H54 (cell line): ENCODE measurements around the gene RAB22A.
"Not testable (repeated sequence)": the region's sequence is repeated elsewhere in the genome, so short reads cannot be mapped to it uniquely, and the experiment has no call there.

ENCODE experiments used
- DNase-seq: peaks from one replicate; pipeline ENCODE4 v3.0.0; 2011; ENCODE audit warnings: low spot score, mixed read lengths; ENCODE audit not compliant: insufficient read length
- FAIRE-seq: peaks from 3 replicates; lab custom pipeline; 2011; peaks lifted over from hg19 to GRCh38; lab: Jason Lieb, UNC
- POLR2A ChIP-seq: IDR thresholded peaks from 2 replicates; pipeline ENCODE4 v1.6.1; 2011; ENCODE audit warnings: low read depth, mild to moderate bottlenecking, low read length

Gene RAB22A

GRCh38 chr20:58408603-58409246 is 99.2 kb downstream of the RAB22A start:
- TF ChIP-seq POLR2A: no peak
- DNase-seq: no peak
- no peak for FAIRE-seq

GRCh38 chr20:58414216-58414615 is 104.7 kb downstream of the RAB22A start:
- DNase-seq, FAIRE-seq: not testable (repeated sequence)

- not testable (repeated sequence) for FAIRE-seq, DNase-seq
Observed at GRCh38 chr20:58414786-58415185, 105.3 kb downstream of the RAB22A start.

GRCh38 chr20:58416057-58416456 is 106.5 kb downstream of the RAB22A start:
- DNase-seq (no peak), FAIRE-seq (no peak)
- no peak for TF ChIP-seq POLR2A

GRCh38 chr20:58416835-58417234 is 107.3 kb downstream of the RAB22A start:
- DNase-seq (no peak), FAIRE-seq (no peak)
- TF ChIP-seq POLR2A: no peak
